ENCODE measurements around the gene PPM1F.

PPM1F gene

GRCh38 chr22:21975273-21975672 is 22.6 kb upstream of the PPM1F start:
- no peak for DNase-seq (ENCODE audit: low read depth)
- TF ChIP-seq CTCF (conservative IDR thresholded peaks at IDR 0.05; ENCODE audit: low read depth, low read length) = no peak
- H3K4me3 ChIP-seq (ENCODE audit: low read length) = no peak overlapping the region

- H3K4me3 ChIP-seq (ENCODE audit: low read length) = no peak overlapping the region
- DNase-seq (ENCODE audit: low read depth) = no peak
- TF ChIP-seq CTCF (conservative IDR thresholded peaks at IDR 0.05; ENCODE audit: low read depth, low read length) = no peak
Observed at GRCh38 chr22:21974058-21974649, 21.5 kb upstream of the PPM1F start.

- no peak for DNase-seq (ENCODE audit: low read depth)
- no peak for TF ChIP-seq CTCF (conservative IDR thresholded peaks at IDR 0.05; ENCODE audit: low read depth, low read length)
Observed at GRCh38 chr22:21972806-21973205, 20.2 kb upstream of the PPM1F start.

GRCh38 chr22:21972293-21972779 is 19.7 kb upstream of the PPM1F start:
- no peak for DNase-seq (ENCODE audit: low read depth)
- peak; percentile 92 for TF ChIP-seq CTCF (conservative IDR thresholded peaks at IDR 0.05; ENCODE audit: low read depth, low read length)
- no peak overlapping the region for H3K4me3 ChIP-seq (ENCODE audit: low read length)

More at GRCh38 chr22:21972806-21973205, 20.2 kb upstream of the PPM1F start:
- no peak overlapping the region for H3K4me3 ChIP-seq (ENCODE audit: low read length)

GRCh38 chr22:21971858-21972275 is 19.2 kb upstream of the PPM1F start:
- DNase-seq (ENCODE audit: low read depth) = no peak
- H3K4me3 ChIP-seq (ENCODE audit: low read length) = no peak overlapping the region
- no peak for TF ChIP-seq CTCF (conservative IDR thresholded peaks at IDR 0.05; ENCODE audit: low read depth, low read length)

GRCh38 chr22:21970800-21971617 is 18.4 kb upstream of the PPM1F start:
- no peak for DNase-seq (ENCODE audit: low read depth)
- H3K4me3 ChIP-seq (ENCODE audit: low read length) = no peak overlapping the region
- no peak for TF ChIP-seq CTCF (conservative IDR thresholded peaks at IDR 0.05; ENCODE audit: low read depth, low read length)

Data from retinal pigment epithelial cell (primary cell).